DOHH2 (cell line): ENCODE data around the gene CD247.

Experiments used
- EZH2phosphoT487 ChIP-seq: fragments of 200-600 bp; sonication (generic); IDR thresholded peaks from 2 replicates; pipeline ENCODE4 v1.6.1; 2017; ENCODE audit warnings: borderline replicate concordance, mild to moderate bottlenecking, antibody characterized with exemption, low read length, moderate library complexity, mixed read lengths
- TF ChIP-seq, protein P1 (sequence below): fragments of 200-600 bp; sonication (generic); IDR thresholded peaks from one replicate; pipeline ENCODE4 v1.5.1; 2014; ENCODE audit warnings: antibody characterized with exemption, mild to moderate bottlenecking, low read depth, low read length; ENCODE audit not compliant: poor library complexity, severe bottlenecking

DNA sequence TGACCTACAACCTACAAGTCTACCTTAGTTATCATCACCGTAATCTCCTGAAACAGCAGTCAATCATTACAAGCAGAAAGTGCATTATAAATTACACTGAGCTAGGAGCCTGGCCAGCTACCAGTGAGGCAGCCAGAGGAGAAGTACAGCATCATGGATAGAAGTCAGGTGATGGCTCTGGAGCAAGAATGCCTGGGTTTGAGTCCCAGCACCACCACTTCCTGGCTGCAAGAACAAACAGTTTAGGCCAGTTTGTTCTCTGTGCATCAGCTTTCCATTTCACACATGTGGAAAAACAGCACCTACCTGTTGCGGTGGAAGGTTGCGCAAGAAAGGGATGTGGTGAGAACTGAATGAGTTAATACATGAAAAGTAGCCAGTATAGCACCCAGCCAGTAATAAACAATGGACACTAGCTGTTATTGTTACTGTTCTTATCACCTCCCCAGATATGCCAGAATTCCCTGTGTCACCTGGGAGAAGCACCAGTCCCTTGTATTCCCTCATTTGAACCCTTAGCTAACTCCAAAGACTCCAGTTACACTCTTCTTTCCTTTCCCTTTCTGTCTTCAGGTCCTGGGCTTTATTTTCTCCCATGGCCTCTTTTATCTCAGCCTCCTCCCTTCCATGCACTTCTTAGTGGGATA, 26.2 kb upstream of the CD247 start:
- no peak for TF ChIP-seq EZH2phosphoT487
- TF ChIP-seq, protein P1, sequence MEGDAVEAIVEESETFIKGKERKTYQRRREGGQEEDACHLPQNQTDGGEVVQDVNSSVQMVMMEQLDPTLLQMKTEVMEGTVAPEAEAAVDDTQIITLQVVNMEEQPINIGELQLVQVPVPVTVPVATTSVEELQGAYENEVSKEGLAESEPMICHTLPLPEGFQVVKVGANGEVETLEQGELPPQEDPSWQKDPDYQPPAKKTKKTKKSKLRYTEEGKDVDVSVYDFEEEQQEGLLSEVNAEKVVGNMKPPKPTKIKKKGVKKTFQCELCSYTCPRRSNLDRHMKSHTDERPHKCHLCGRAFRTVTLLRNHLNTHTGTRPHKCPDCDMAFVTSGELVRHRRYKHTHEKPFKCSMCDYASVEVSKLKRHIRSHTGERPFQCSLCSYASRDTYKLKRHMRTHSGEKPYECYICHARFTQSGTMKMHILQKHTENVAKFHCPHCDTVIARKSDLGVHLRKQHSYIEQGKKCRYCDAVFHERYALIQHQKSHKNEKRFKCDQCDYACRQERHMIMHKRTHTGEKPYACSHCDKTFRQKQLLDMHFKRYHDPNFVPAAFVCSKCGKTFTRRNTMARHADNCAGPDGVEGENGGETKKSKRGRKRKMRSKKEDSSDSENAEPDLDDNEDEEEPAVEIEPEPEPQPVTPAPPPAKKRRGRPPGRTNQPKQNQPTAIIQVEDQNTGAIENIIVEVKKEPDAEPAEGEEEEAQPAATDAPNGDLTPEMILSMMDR, result no peak
